H9 (cell line): ENCODE results near the gene MIER1. TPM values are rescaled to one million over a fixed set of nuclear protein-coding genes. Genes with fewer than 3 reads are reported as not detected.

ENCODE experiments used
- DNase-seq: peaks from one replicate; pipeline ENCODE4 v3.0.0-alpha.2; 2017
- H2AFZ ChIP-seq: one replicate; pipeline ENCODE4 v1.6.1; 2013; ENCODE audit warnings: mild to moderate bottlenecking, low read length, control low read depth, moderate library complexity
- H2AK5ac ChIP-seq: 2 replicates; pipeline ENCODE4 v1.6.1; 2013; ENCODE audit warnings: low read length, control low read depth, mixed read lengths; ENCODE audit not compliant: insufficient read length
- H2BK120ac ChIP-seq: one replicate; pipeline ENCODE4 v1.6.1; 2013; ENCODE audit warnings: low read depth, mild to moderate bottlenecking, low read length, control low read depth, inconsistent platforms; ENCODE audit not compliant: poor library complexity, severe bottlenecking
- H2BK12ac ChIP-seq: 2 replicates; pipeline ENCODE4 v1.6.1; 2013; ENCODE audit warnings: low read length, control low read depth, mixed read lengths, low read depth; ENCODE audit not compliant: insufficient read length
- H2BK15ac ChIP-seq: 2 replicates; pipeline ENCODE4 v1.6.1; 2013; ENCODE audit warnings: low read depth, low read length, control low read depth
- H2BK20ac ChIP-seq: one replicate; pipeline ENCODE4 v1.6.1; 2013; ENCODE audit warnings: low read depth, mild to moderate bottlenecking, low read length, control low read depth, inconsistent platforms; ENCODE audit not compliant: poor library complexity, severe bottlenecking
- H2BK5ac ChIP-seq: 2 replicates; pipeline ENCODE4 v1.6.1; 2013; ENCODE audit warnings: low read length, control low read depth, mixed read lengths; ENCODE audit not compliant: insufficient read length
- H3K14ac ChIP-seq: 2 replicates; pipeline ENCODE4 v1.6.1; 2013; ENCODE audit warnings: low read length, control low read depth; ENCODE audit not compliant: insufficient read depth
- H3K18ac ChIP-seq: 2 replicates; pipeline ENCODE4 v1.6.1; 2013; ENCODE audit warnings: low read depth, mild to moderate bottlenecking, mixed read lengths, low read length, control low read depth; ENCODE audit not compliant: insufficient read length
- H3K23ac ChIP-seq: 2 replicates; pipeline ENCODE4 v1.6.1; 2013; ENCODE audit warnings: low read length, control low read depth, mixed read lengths, low read depth; ENCODE audit not compliant: insufficient read length
- H3K23me2 ChIP-seq: 2 replicates; pipeline ENCODE4 v1.6.1; 2013; ENCODE audit warnings: low read depth, mild to moderate bottlenecking, mixed read lengths, low read length, control low read depth; ENCODE audit not compliant: insufficient read length, poor library complexity, severe bottlenecking
- H3K27ac ChIP-seq: 2 replicates; pipeline ENCODE4 v1.5.1; 2013; ENCODE audit warnings: low read length, control low read depth, mixed read lengths, low read depth; ENCODE audit not compliant: insufficient read length
- H3K27me3 ChIP-seq: 2 replicates; pipeline ENCODE4 v1.6.1; 2013; ENCODE audit warnings: low read length, control low read depth, inconsistent platforms; ENCODE audit not compliant: insufficient read depth
- H3K4ac ChIP-seq: 2 replicates; pipeline ENCODE4 v1.6.1; 2013; ENCODE audit warnings: low read depth, mild to moderate bottlenecking, control low read depth, inconsistent platforms, low read length, moderate library complexity
- H3K4me1 ChIP-seq: 2 replicates; pipeline ENCODE4 v1.6.1; 2013; ENCODE audit warnings: low read length, control low read depth, inconsistent platforms; ENCODE audit not compliant: insufficient read depth
- H3K4me2 ChIP-seq: 2 replicates; pipeline ENCODE4 v1.6.1; 2013; ENCODE audit warnings: low read length, control low read depth, mixed read lengths; ENCODE audit not compliant: insufficient read length, insufficient read depth
- H3K56ac ChIP-seq: 2 replicates; pipeline ENCODE4 v1.6.1; 2013; ENCODE audit warnings: low read depth, mild to moderate bottlenecking, mixed read lengths, low read length, control low read depth; ENCODE audit not compliant: insufficient read length
- H3K79me1 ChIP-seq: 2 replicates; pipeline ENCODE4 v1.6.1; 2013; ENCODE audit warnings: low read depth, mild to moderate bottlenecking, moderate library complexity, low read length, control low read depth, inconsistent platforms; ENCODE audit not compliant: insufficient read depth, poor library complexity, severe bottlenecking
- H3K79me2 ChIP-seq: 2 replicates; pipeline ENCODE4 v1.6.1; 2013; ENCODE audit warnings: low read length, control low read depth, inconsistent platforms; ENCODE audit not compliant: insufficient read depth
- H3K9ac ChIP-seq: 2 replicates; pipeline ENCODE4 v1.6.1; 2013; ENCODE audit warnings: low read length, control low read depth, mixed read lengths; ENCODE audit not compliant: insufficient read length; ENCODE audit errors: extremely low read depth
- H3K9me3 ChIP-seq: one replicate; pipeline ENCODE4 v1.6.1; 2013; ENCODE audit warnings: low read depth, low read length, inconsistent platforms; ENCODE audit not compliant: control insufficient read depth
- H3T11ph ChIP-seq: one replicate; pipeline ENCODE4 v1.6.1; 2013; ENCODE audit warnings: mild to moderate bottlenecking, low read length, control low read depth, inconsistent platforms
- H4K20me1 ChIP-seq: one replicate; pipeline ENCODE4 v1.6.1; 2013; ENCODE audit not compliant: control insufficient read depth, insufficient read length, insufficient read depth
- H4K5ac ChIP-seq: 2 replicates; pipeline ENCODE4 v1.6.1; 2013; ENCODE audit warnings: low read depth, mild to moderate bottlenecking, mixed read lengths, low read length, control low read depth; ENCODE audit not compliant: insufficient read length
- H4K8ac ChIP-seq: replicated peaks from 2 replicates; pipeline ENCODE4 v1.6.1; 2013; ENCODE audit warnings: low read length, control low read depth, mixed read lengths, low read depth; ENCODE audit not compliant: insufficient read length
- H4K91ac ChIP-seq: 2 replicates; pipeline ENCODE4 v1.6.1; 2013; ENCODE audit warnings: low read depth, mild to moderate bottlenecking, moderate library complexity, mixed read lengths, low read length, control low read depth; ENCODE audit not compliant: insufficient read length
- H3K27ac Mint-ChIP-seq, 3 experiments: 2 replicates in 2 of 3; 3 replicates in 1 of 3; pipeline ENCODE4 v1.8.0; 2020 to 2021; ENCODE audit warnings: mixed read lengths in 3 of 3, mild to moderate bottlenecking in 1 of 3, moderate library complexity in 1 of 3
- H3K27me3 Mint-ChIP-seq: 2 replicates; pipeline ENCODE4 v1.8.0; 2021; ENCODE audit warnings: low read depth, mild to moderate bottlenecking, moderate library complexity, mixed read lengths
- H3K36me3 Mint-ChIP-seq, 3 experiments: 2 replicates in 2 of 3; 3 replicates in 1 of 3; pipeline ENCODE4 v1.8.0; 2020 to 2021; ENCODE audit warnings: low read depth in 3 of 3, mixed read lengths in 3 of 3; ENCODE audit not compliant: insufficient read depth in 1 of 3
- H3K4me1 Mint-ChIP-seq, 2 experiments: 2 replicates each; pipeline ENCODE4 v1.8.0; 2020; ENCODE audit warnings: mixed read lengths in 2 of 2
- H3K4me3 Mint-ChIP-seq, 2 experiments: 2 replicates in 1 of 2; 3 replicates in 1 of 2; pipeline ENCODE4 v1.8.0; 2020 to 2021; ENCODE audit warnings: mild to moderate bottlenecking in 2 of 2, mixed read lengths in 2 of 2, moderate library complexity in 1 of 2
- H3K9me3 Mint-ChIP-seq, 2 experiments: 2 replicates in 1 of 2; 3 replicates in 1 of 2; pipeline ENCODE4 v1.8.0; 2020; ENCODE audit warnings: mild to moderate bottlenecking in 2 of 2, mixed read lengths in 2 of 2, moderate library complexity in 1 of 2
- CTCF ChIP-seq: fragments of 200-600 bp; sonication (generic); conservative IDR thresholded peaks from 3 replicates; pipeline ENCODE4 v1.8.0; 2021; ENCODE audit warnings: antibody characterized with exemption, mild to moderate bottlenecking
- WGBS: extraction: QIAGEN DNeasy Blood & Tissue Kit; methylation state at CpG from one replicate; pipeline ENCODE4 v1.1.7; 2013; ENCODE audit warnings: missing lambda C conversion rate, low lambda C conversion rate, mixed read lengths; ENCODE audit not compliant: insufficient read length; ENCODE audit errors: extremely low coverage; 5-methylcytosine and 5-hydroxymethylcytosine counted together
- total RNA-seq: library from RNA; stranded (reverse); gene quantifications from 2 replicates; pipeline ENCODE4 v1.2.1, GENCODE V29; 2021

Gene MIER1
- total RNA-seq, 1 experiment from 2014 or later, result 28.5 TPM

- H3K36me3 Mint-ChIP-seq, result no peaks in the 10 kb centered on the region
- H2BK120ac ChIP-seq, result no peak overlapping the region
Observed at GRCh38 chr1:66889030-66889429, 35.8 kb upstream of the MIER1 start.

More at GRCh38 chr1:66889030-66889429, 35.8 kb upstream of the MIER1 start:
- Mint-ChIP-seq H3K4me3 (no peak overlapping the region), H3K27ac (no peak overlapping the region), H3K9me3 (no peaks in the 10 kb centered on the region), H3K4me1 (no peaks in the 10 kb centered on the region), H3K27me3 (no peaks in the 10 kb centered on the region)
- Histone ChIP-seq H3K4me2 (no peak overlapping the region), H2BK5ac (no peak overlapping the region), H3K9ac (no peak overlapping the region), H3K56ac (no peak overlapping the region), H3K27ac (no peak overlapping the region), H4K8ac (no peak overlapping the region), H3K27me3 (no peaks in the 10 kb centered on the region), H3K23ac (no peak overlapping the region), H3K79me2 (no peaks in the 10 kb centered on the region), H3K79me1 (no peaks in the 10 kb centered on the region), H2AK5ac (no peak overlapping the region), H3K4ac (no peak overlapping the region), H3K14ac (no peak overlapping the region), H4K5ac (no peak overlapping the region), H3T11ph (no peak overlapping the region), H2AFZ (no peak overlapping the region), H2BK12ac (no peak overlapping the region), H3K9me3 (no peaks in the 10 kb centered on the region), H3K18ac (no peak overlapping the region), H4K20me1 (no peaks in the 10 kb centered on the region), H2BK20ac (no peak overlapping the region), H4K91ac (no peak overlapping the region), H3K23me2 (no peaks in the 10 kb centered on the region), H3K4me1 (no peaks in the 10 kb centered on the region), H2BK15ac (no peak overlapping the region)
- TF ChIP-seq CTCF, result no peak
- WGBS, result no CpG with 5 or more reads among the region's 1 CpG
- DNase-seq, result no peak
